ENCODE data around the gene ZNF432.

- TF ChIP-seq, protein P1, sequence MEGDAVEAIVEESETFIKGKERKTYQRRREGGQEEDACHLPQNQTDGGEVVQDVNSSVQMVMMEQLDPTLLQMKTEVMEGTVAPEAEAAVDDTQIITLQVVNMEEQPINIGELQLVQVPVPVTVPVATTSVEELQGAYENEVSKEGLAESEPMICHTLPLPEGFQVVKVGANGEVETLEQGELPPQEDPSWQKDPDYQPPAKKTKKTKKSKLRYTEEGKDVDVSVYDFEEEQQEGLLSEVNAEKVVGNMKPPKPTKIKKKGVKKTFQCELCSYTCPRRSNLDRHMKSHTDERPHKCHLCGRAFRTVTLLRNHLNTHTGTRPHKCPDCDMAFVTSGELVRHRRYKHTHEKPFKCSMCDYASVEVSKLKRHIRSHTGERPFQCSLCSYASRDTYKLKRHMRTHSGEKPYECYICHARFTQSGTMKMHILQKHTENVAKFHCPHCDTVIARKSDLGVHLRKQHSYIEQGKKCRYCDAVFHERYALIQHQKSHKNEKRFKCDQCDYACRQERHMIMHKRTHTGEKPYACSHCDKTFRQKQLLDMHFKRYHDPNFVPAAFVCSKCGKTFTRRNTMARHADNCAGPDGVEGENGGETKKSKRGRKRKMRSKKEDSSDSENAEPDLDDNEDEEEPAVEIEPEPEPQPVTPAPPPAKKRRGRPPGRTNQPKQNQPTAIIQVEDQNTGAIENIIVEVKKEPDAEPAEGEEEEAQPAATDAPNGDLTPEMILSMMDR (IDR thresholded peaks at IDR 0.05; ENCODE audit: low read length), result no peak
- TF ChIP-seq EZH2 (optimal IDR thresholded peaks at IDR 0.05; ENCODE audit: low read depth, low read length) (no peak), EZH2phosphoT487 (IDR thresholded peaks at IDR 0.05; ENCODE audit: low read length) (no peak)
Observed at GRCh38 chr19:52066258-52066863, 17.7 kb upstream of the ZNF432 start.

Data from MM.1S (cell line).